Hematopoietic multipotent progenitor cell treated with erythropoietin and hydrocortisone succinate and interleukin-3 and kit ligand, for 6 days (in vitro differentiated cells): ENCODE measurements around the gene MRTO4.
"Not testable (repeated sequence)": the region's sequence is repeated elsewhere in the genome, so short reads cannot be mapped to it uniquely, and the experiment has no call there.

ENCODE experiments used
- DNase-seq: peaks from one replicate; pipeline ENCODE4 v3.0.0-alpha.2; 2015

The MRTO4 gene

GRCh38 chr1:19229229-19229628 lies 22.4 kb upstream of the MRTO4 start:
- no peak for DNase-seq

GRCh38 chr1:19229828-19230325 lies 21.7 kb upstream of the MRTO4 start:
- no peak for DNase-seq

- not testable (repeated sequence) for DNase-seq
Measured at GRCh38 chr1:19231736-19232523, 19.7 kb upstream of the MRTO4 start.

GRCh38 chr1:19232524-19232846 lies 19.1 kb upstream of the MRTO4 start:
- peak; percentile 33 for DNase-seq

GRCh38 chr1:19234224-19234623 lies 17.4 kb upstream of the MRTO4 start:
- DNase-seq, result no peak

- DNase-seq, result no peak
Measured at GRCh38 chr1:19239876-19240275, 11.7 kb upstream of the MRTO4 start.

- DNase-seq, result peak; percentile 84
Measured at GRCh38 chr1:19240673-19241538, 10.7 kb upstream of the MRTO4 start.

- DNase-seq, result peak; percentile 48
Measured at GRCh38 chr1:19250629-19251304, 838 bp upstream of the MRTO4 start.

- DNase-seq, result no peak
Measured at GRCh38 chr1:19254416-19254815, 2.8 kb downstream of the MRTO4 start.

GRCh38 chr1:19255288-19255687 lies 3.7 kb downstream of the MRTO4 start:
- DNase-seq, result no peak

- DNase-seq, result not testable (repeated sequence)
Measured at GRCh38 chr1:19256301-19256700, 4.7 kb downstream of the MRTO4 start.

GRCh38 chr1:19257178-19257914 lies 5.7 kb downstream of the MRTO4 start:
- no peak for DNase-seq

- no peak for DNase-seq
Measured at GRCh38 chr1:19258353-19258752, 6.7 kb downstream of the MRTO4 start.

- DNase-seq, result no peak
Measured at GRCh38 chr1:19260211-19261138, 8.9 kb downstream of the MRTO4 start.

GRCh38 chr1:19262047-19262446 lies 10.4 kb downstream of the MRTO4 start:
- no peak for DNase-seq

- DNase-seq, result no peak
Measured at GRCh38 chr1:19262744-19263143, 11.1 kb downstream of the MRTO4 start.

- DNase-seq, result no peak
Measured at GRCh38 chr1:19268445-19268844, 16.8 kb downstream of the MRTO4 start.

GRCh38 chr1:19269427-19270342 lies 18.1 kb downstream of the MRTO4 start:
- not testable (repeated sequence) for DNase-seq

GRCh38 chr1:19270343-19270730 lies 18.7 kb downstream of the MRTO4 start:
- DNase-seq, result not testable (repeated sequence)

GRCh38 chr1:19272064-19272463 lies 20.5 kb downstream of the MRTO4 start:
- no peak for DNase-seq
